Bone marrow (tissue), 2 donors: ENCODE data around the gene PTOV1.

Source experiments
- DNase-seq, 2 donors: peaks; one replicate each; lab custom pipeline; 2025; lab: John Stamatoyannopoulos, UW

The PTOV1 gene

GRCh38 chr19:49858088-49858985 lies 7.4 kb downstream of the PTOV1 start:
- no peak for DNase-seq

GRCh38 chr19:49859682-49860335 lies 8.8 kb downstream of the PTOV1 start:
- no peak for DNase-seq

GRCh38 chr19:49860336-49861102 lies 9.6 kb downstream of the PTOV1 start:
- DNase-seq = no peak

GRCh38 chr19:49861107-49861506 lies 10.1 kb downstream of the PTOV1 start:
- DNase-seq = no peak

- no peak for DNase-seq
These were observed 10.8 kb downstream of the PTOV1 start for GRCh38 chr19:49861541-49862378.

- no peak for DNase-seq
These were observed 11.7 kb downstream of the PTOV1 start for GRCh38 chr19:49862391-49863253.

- no peak for DNase-seq
These were observed 12.4 kb downstream of the PTOV1 start for GRCh38 chr19:49863254-49863934.

- DNase-seq = no peak
These were observed 13.0 kb downstream of the PTOV1 start for GRCh38 chr19:49863935-49864320.

GRCh38 chr19:49864890-49865289 lies 13.9 kb downstream of the PTOV1 start:
- DNase-seq = no peak

- DNase-seq = peak; percentile 80 to 94
These were observed 16.2 kb downstream of the PTOV1 start, which contains the start of gene PNKP for GRCh38 chr19:49866933-49867782. Gene PNKP (minus strand): TSS chr19:49867576. CDS start chr19:49867204, 372 bp downstream.

GRCh38 chr19:49869009-49869483 lies 18.1 kb downstream of the PTOV1 start:
- DNase-seq = peak in 1 of 2 donors; percentile 85

- peak; percentile 85 to 99 for DNase-seq
These were observed 18.7 kb downstream of the PTOV1 start for GRCh38 chr19:49869484-49870308.

- no peak for DNase-seq
These were observed 19.4 kb downstream of the PTOV1 start for GRCh38 chr19:49870309-49870901.

- DNase-seq = no peak
These were observed 20.5 kb downstream of the PTOV1 start for GRCh38 chr19:49871349-49871985.

- no peak for DNase-seq
These were observed 21.5 kb downstream of the PTOV1 start for GRCh38 chr19:49872245-49873128.

- DNase-seq = no peak
These were observed 22.2 kb downstream of the PTOV1 start for GRCh38 chr19:49873129-49873521.
